ENCODE measurements around the gene EHD4.

- TF ChIP-seq GATA2 (IDR thresholded peaks at IDR 0.05; ENCODE audit: low read depth, low read length) (no peak), GATA3 (IDR thresholded peaks at IDR 0.05; ENCODE audit: low read depth, low read length) (no peak)
Measured at GRCh38 chr15:41958002-41958420, 14.3 kb downstream of the EHD4 start.
